ENCODE measurements around the gene VAV2. TPM values are rescaled to one million over a fixed set of nuclear protein-coding genes. Genes with fewer than 3 reads are reported as not detected.

The VAV2 gene
- total and polyA plus RNA-seq, 2 of the 4 experiments (the other 2 are of a cell fraction) = 10.8 to 13.4 TPM

DNA sequence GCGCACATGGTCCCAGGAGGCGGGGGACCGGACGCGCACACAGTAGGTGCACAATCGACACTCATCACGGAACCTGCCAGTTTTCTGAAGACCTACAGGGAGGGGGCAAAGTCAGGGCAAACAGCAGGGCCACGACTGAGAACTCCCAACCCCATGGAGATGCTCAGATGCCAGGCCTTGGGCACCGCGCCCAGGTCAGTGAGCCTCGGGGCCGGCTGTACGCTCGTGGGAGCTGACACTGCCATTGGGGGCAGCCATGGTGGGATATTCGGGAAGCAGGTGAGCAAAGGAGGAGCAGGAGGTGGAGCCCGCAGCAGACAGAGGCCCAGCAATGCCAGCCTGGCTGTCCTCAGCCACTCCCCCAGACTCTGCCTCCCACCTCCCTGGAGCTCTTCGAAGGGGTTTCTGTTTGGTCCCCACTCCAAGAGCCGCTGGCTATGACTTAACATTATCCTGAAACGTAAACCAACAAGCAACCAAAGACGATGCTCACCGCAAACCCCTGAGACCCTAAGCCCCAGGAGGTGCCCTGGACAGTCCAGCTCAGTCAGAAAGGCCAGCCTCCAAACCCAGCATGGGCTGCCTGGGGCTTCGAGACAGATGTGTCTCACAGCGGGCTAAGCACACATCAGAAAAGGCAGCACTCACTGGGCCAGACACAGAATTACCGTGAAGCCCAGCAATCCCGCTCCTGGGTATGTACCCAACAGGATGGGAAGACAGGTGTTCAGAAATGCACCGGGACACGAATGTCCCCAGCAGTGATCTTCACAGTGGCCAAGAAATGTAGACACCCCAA is 78.4 kb downstream of the VAV2 start:
- no peak overlapping the region for H3K56ac ChIP-seq (ENCODE audit: extremely low read depth, insufficient read depth, low read length)
- H3K4me3 ChIP-seq (ENCODE audit: insufficient read depth, low read depth, low read length) = no peak overlapping the region
- H3K4me1 ChIP-seq (ENCODE audit: control insufficient read depth, insufficient read depth, low read length) = peaks cover 15% of the 10 kb centered on the region
- WGBS, 2 experiments (ENCODE audit: extremely low coverage in 2 of 2, insufficient read length in 1 of 2) = 79% methylated on average over 10 of the region's 27 CpGs; no CpG with 5 or more reads in 1 of the 2 experiments
- no peak overlapping the region for H2BK5ac ChIP-seq (ENCODE audit: low read depth, low read length, poor library complexity, severe bottlenecking)
- no peak overlapping the region for H4K5ac ChIP-seq (ENCODE audit: low read depth, low read length)
- no TSS peak for BruUV-seq (replicated peaks)
- H3K36me3 ChIP-seq (ENCODE audit: control insufficient read depth, insufficient read depth, low read length) = peaks cover 3% of the 10 kb centered on the region; the same call in 1 of the 2 replicates
- no peak overlapping the region for H4K91ac ChIP-seq (ENCODE audit: insufficient read depth, low read depth, low read length)
- ChIA-PET CTCF (no interaction called here), POLR2A (ENCODE audit: unreplicated experiment) (no interaction called here)
- peaks cover 64% of the 10 kb centered on the region for H4K20me1 ChIP-seq (ENCODE audit: insufficient read depth, low read length)
- peaks cover 28% of the 10 kb centered on the region for H3K9me1 ChIP-seq (ENCODE audit: insufficient read depth, low read length)
- H2AK9ac ChIP-seq (replicated peaks; ENCODE audit: low read depth, low read length, poor library complexity) = peak overlapping the region; percentile 62
- no peak overlapping the region for H3K14ac ChIP-seq (replicated peaks; ENCODE audit: low read depth, low read length)
- H3K23ac ChIP-seq (ENCODE audit: low read depth, low read length) = no peak overlapping the region
- no peak overlapping the region for H2AFZ ChIP-seq (replicated peaks; ENCODE audit: low read length, poor library complexity)
- no peaks in the 10 kb centered on the region for H3K9me3 ChIP-seq (ENCODE audit: control insufficient read depth, insufficient read depth, low read length)
- no peaks in the 10 kb centered on the region for H3K27me3 ChIP-seq (ENCODE audit: control insufficient read depth, insufficient read depth, low read length)
- ATAC-seq (ENCODE audit: low read depth) (no peak), DNase-seq (no peak)
- no peak overlapping the region for H2BK15ac ChIP-seq (ENCODE audit: low read depth, low read length)
- no peak overlapping the region for H2AK5ac ChIP-seq (ENCODE audit: low read depth, low read length)
- TF ChIP-seq BHLHE40 (IDR thresholded peaks at IDR 0.05; ENCODE audit: low read depth, low read length) (no peak), RAD21 (IDR thresholded peaks at IDR 0.05; ENCODE audit: low read length) (no peak), SMC3 (IDR thresholded peaks at IDR 0.05; ENCODE audit: low read depth, low read length) (no peak), MAZ (IDR thresholded peaks at IDR 0.05; ENCODE audit: borderline replicate concordance, low read depth, low read length) (no peak)
- H3K4ac ChIP-seq (ENCODE audit: low read depth, low read length) = no peak overlapping the region
- no peak overlapping the region for H2BK20ac ChIP-seq (ENCODE audit: low read depth, low read length)
- no peak overlapping the region for H3K27ac ChIP-seq (ENCODE audit: insufficient read depth, low read length)
- in situ Hi-C loops (cut with MboI; ENCODE audit: low sequenced_read_pairs) (no loop called here), intact Hi-C loops (cut with micrococcal nuclease) (no loop called here), dilution Hi-C loops (cut with HindIII; ENCODE audit: low sequenced_read_pairs, unreplicated experiment) (no loop called here)
- H3K79me1 ChIP-seq (ENCODE audit: low read depth in 1 of 2, low read length in 2 of 2) = peaks cover 42 to 94% of the 10 kb centered on the region in 2 experiments
- no peak overlapping the region for H3K4me2 ChIP-seq (ENCODE audit: low read depth, low read length)
- H3K9ac ChIP-seq (ENCODE audit: low read depth, low read length) = no peak overlapping the region
- no peak overlapping the region for H4K8ac ChIP-seq (ENCODE audit: low read depth in 2 of 2, low read length in 2 of 2)
- H2BK120ac ChIP-seq (ENCODE audit: low read depth, low read length) = no peak overlapping the region
- no peak overlapping the region for H3K18ac ChIP-seq (ENCODE audit: low read depth, low read length)
